T-helper 17 cell (primary cell): Measurements from ENCODE around the gene EXOC6B. TPM values are rescaled to one million over a fixed set of nuclear protein-coding genes. Genes with fewer than 3 reads are reported as not detected.
"Not testable (repeated sequence)": the region's sequence is repeated elsewhere in the genome, so short reads cannot be mapped to it uniquely, and the experiment has no call there.

ENCODE experiments used
- ATAC-seq: fragments of 150-1000 bp; cut with Tn5 transposase; 2 replicates; pipeline ENCODE4 v1.10.0; 2021; ENCODE audit warnings: mild to moderate bottlenecking, moderate library complexity
- DNase-seq, 3 donors: peaks; one replicate each; pipeline versions ENCODE4 v3.0.0 to v3.0.0-alpha.2; 2020 to 2021
- H3K9me3 ChIP-seq: one replicate; pipeline ENCODE4 v1.7.0; 2013; ENCODE audit warnings: low read length, mild to moderate bottlenecking; ENCODE audit not compliant: control insufficient read depth, poor library complexity, severe bottlenecking
- H3K27ac Mint-ChIP-seq: one replicate; pipeline ENCODE4 v1.8.0; 2022; ENCODE audit warnings: mild to moderate bottlenecking, moderate library complexity, mixed read lengths
- H3K27me3 Mint-ChIP-seq: one replicate; pipeline ENCODE4 v1.8.0; 2022; ENCODE audit warnings: mixed read lengths
- H3K36me3 Mint-ChIP-seq: one replicate; pipeline ENCODE4 v1.8.0; 2022; ENCODE audit warnings: low read depth, mixed read lengths
- H3K4me1 Mint-ChIP-seq: one replicate; pipeline ENCODE4 v1.8.0; 2022; ENCODE audit warnings: mild to moderate bottlenecking, mixed read lengths
- H3K4me3 Mint-ChIP-seq: one replicate; pipeline ENCODE4 v1.8.0; 2022; ENCODE audit warnings: mild to moderate bottlenecking, moderate library complexity, mixed read lengths
- total RNA-seq, 4 donors: library from RNA in 2 of 4; stranded (reverse) in 2 of 4; gene quantifications; one replicate each; pipeline ENCODE4 v1.2.3 and lab custom pipeline; 2022 to 2026

EXOC6B gene
- total RNA-seq, 2 donors from 2014 or later, result 14.6 to 17.3 TPM

DNA sequence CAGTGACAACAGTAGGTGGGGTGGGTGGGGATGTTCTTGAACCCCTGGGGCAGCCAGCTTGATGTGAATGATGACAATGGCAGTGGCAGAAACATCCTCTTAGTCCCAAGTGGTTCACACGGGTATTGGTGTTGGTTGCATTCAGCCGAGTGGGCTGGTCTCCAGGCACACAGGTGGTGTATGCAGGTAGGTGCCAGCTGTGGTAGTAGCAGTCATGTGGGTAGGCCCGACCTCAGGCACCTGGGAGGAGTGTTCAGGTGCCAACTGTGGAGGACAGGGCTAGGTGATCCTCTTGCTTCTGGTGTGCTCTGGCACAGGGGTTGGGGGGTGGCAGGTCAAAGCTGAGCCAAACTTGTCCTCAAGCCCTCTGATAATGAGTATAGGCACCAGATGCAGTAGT, 350.6 kb downstream of the EXOC6B start:
- DNase-seq, result no peak
- H3K36me3 Mint-ChIP-seq, result no peaks in the 10 kb centered on the region
- ATAC-seq, result no peak
- H3K9me3 ChIP-seq, result peaks cover 6% of the 10 kb centered on the region
- no peak overlapping the region for H3K4me3 Mint-ChIP-seq
- no peak overlapping the region for H3K27ac Mint-ChIP-seq
- H3K27me3 Mint-ChIP-seq, result no peaks in the 10 kb centered on the region
- no peaks in the 10 kb centered on the region for H3K4me1 Mint-ChIP-seq

DNA sequence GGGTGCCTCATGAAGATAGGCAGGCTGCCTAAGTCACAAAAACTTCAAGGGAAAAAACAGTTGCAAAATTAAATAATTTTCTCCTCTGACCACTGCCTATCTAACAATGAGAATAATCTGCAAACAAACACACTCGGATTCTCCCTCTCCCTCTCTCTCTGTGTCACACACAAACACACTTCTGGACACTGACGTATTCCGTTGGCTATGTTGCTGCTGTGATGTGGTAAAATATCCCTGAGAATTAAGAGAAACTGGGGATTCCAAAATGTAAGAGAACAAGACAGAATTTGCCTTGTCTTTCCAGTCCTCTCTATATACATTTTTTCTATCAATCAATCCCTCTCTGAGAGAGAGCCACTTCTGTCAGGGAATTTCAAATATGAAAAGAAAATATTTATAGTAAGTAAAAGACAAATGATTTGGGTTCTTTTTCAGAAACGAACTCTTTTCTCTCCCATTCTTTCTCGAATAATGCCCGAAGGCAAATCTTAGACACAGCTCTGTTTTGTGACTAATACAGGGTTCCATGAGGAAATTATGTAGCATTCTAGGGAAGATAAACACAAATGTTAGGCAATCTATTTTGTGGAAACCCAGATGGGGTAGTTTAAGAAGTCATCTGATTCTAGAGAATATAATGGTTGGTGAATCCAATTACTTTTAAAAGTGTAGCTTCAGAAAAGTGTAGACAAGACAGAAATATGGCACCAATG, 367.9 kb downstream of the EXOC6B start:
- no peak overlapping the region for H3K27ac Mint-ChIP-seq
- H3K27me3 Mint-ChIP-seq, result no peaks in the 10 kb centered on the region
- no peak for DNase-seq
- ATAC-seq, result no peak
- peaks cover 1% of the 10 kb centered on the region for H3K9me3 ChIP-seq
- H3K36me3 Mint-ChIP-seq, result peaks cover 4% of the 10 kb centered on the region
- no peak overlapping the region for H3K4me3 Mint-ChIP-seq
- no peaks in the 10 kb centered on the region for H3K4me1 Mint-ChIP-seq

DNA sequence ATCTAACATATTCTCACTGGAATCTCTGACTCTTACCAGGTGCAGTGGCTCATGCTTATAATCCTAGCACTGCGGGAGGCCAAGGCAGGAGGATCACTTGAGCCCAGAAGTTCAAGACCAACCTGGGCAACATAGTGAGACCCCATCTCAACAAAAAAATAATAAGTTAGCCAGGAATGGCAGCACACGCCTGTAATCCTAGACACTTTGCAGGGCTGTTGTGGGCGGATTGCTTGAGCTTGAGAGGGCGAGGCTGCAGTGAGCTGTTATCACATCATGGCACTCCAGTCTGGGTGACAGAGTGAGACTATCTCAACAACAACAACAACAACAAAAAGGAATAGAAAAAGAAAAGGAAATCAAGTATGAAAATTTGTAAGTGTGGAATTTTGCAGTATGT, 371.6 kb downstream of the EXOC6B start:
- ATAC-seq, result no peak
- H3K4me1 Mint-ChIP-seq, result no peaks in the 10 kb centered on the region
- peaks cover 4% of the 10 kb centered on the region for H3K36me3 Mint-ChIP-seq
- no peak for DNase-seq
- no peak overlapping the region for H3K27ac Mint-ChIP-seq
- H3K27me3 Mint-ChIP-seq, result no peaks in the 10 kb centered on the region
- H3K4me3 Mint-ChIP-seq, result no peak overlapping the region
- no peaks in the 10 kb centered on the region for H3K9me3 ChIP-seq

DNA sequence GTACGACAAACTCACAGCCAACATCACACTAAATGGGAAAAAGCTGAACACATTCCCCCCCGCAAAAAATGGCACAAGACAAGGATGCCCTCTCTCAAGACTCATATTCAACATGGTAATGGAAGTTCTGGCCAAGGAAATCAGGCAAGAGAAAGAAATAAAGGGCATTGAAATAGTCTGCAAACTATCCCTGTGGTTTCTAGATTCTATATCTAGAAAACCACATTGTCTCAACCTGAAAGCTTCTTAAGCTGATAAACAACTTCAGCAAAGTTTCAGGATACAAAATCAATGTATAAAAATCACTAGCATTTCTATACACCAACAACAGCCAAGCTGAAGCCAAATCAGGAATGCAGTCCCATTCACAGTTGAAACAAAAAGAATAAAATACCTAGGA, 383.6 kb downstream of the EXOC6B start:
- Mint-ChIP-seq H3K4me1 (no peaks in the 10 kb centered on the region), H3K27ac (no peak overlapping the region), H3K36me3 (no peaks in the 10 kb centered on the region), H3K4me3 (no peak overlapping the region), H3K27me3 (no peaks in the 10 kb centered on the region)
- DNase-seq, result no peak
- no peak for ATAC-seq
- H3K9me3 ChIP-seq, result no peaks in the 10 kb centered on the region

DNA sequence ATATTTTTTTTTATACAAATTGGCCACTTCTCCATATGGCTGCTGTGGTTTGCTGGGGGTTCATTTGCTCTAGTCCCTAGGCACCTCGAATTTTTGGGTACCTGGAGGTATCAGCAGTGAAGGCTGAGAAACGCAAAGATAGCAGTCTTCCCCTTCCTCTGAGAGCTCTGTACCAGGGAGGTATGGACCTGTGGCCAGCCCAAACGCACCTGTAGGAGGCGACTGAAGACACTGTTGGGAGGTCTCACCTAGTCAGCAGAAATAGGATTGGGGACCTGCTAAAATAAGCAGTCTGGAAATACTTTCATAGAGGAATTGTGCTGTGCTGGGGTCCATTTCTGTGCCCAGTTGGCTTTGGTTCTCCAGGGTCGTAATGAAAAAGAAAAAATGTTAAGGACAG, 385.9 kb downstream of the EXOC6B start:
- ATAC-seq (no peak), DNase-seq (no peak)
- no peak overlapping the region for H3K4me3 Mint-ChIP-seq
- no peaks in the 10 kb centered on the region for H3K4me1 Mint-ChIP-seq
- no peaks in the 10 kb centered on the region for H3K27me3 Mint-ChIP-seq
- no peak overlapping the region for H3K27ac Mint-ChIP-seq
- H3K36me3 Mint-ChIP-seq, result no peaks in the 10 kb centered on the region
- no peaks in the 10 kb centered on the region for H3K9me3 ChIP-seq

DNA sequence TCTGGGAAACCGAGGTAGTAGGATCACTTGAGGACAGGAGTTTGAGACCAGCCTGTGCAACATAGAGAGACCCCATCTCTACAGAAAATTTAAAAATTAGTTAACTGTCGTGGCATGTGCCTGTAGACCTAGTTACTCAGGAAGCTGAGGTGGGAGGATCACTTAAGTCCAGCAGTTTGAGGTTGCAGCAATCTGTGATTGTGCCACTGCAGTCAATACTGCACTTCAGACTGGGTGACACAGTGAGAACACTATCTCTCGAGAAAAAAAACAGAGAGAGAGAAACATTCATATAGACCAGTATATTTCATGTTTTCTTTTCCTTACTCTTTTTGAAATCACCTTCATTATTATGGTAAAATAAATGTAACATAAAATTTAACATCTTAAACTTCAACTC, 387.5 kb downstream of the EXOC6B start:
- DNase-seq, result no peak
- Mint-ChIP-seq H3K27me3 (no peaks in the 10 kb centered on the region), H3K4me3 (no peak overlapping the region), H3K27ac (no peak overlapping the region), H3K36me3 (no peaks in the 10 kb centered on the region), H3K4me1 (no peaks in the 10 kb centered on the region)
- H3K9me3 ChIP-seq, result no peaks in the 10 kb centered on the region
- no peak for ATAC-seq

DNA sequence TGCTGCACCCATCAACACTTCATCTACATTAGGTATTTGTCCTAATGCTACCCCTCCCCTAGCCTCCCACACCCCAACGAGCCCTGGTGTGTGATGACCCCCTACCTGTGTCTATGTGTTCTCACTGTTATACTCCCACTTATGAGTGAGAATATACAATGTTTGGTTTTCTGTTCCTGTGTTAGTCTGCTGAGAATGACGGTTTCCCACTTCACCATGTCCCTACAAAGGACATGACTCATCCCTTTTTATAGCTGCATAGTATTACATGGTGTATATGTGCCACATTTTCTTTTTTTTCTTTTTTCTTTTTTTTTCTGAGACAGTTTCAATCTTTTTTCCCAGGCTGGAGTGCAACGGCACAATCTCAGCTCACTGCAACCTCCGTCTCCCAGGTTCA, 394.1 kb downstream of the EXOC6B start:
- H3K4me1 Mint-ChIP-seq, result no peaks in the 10 kb centered on the region

DNA sequence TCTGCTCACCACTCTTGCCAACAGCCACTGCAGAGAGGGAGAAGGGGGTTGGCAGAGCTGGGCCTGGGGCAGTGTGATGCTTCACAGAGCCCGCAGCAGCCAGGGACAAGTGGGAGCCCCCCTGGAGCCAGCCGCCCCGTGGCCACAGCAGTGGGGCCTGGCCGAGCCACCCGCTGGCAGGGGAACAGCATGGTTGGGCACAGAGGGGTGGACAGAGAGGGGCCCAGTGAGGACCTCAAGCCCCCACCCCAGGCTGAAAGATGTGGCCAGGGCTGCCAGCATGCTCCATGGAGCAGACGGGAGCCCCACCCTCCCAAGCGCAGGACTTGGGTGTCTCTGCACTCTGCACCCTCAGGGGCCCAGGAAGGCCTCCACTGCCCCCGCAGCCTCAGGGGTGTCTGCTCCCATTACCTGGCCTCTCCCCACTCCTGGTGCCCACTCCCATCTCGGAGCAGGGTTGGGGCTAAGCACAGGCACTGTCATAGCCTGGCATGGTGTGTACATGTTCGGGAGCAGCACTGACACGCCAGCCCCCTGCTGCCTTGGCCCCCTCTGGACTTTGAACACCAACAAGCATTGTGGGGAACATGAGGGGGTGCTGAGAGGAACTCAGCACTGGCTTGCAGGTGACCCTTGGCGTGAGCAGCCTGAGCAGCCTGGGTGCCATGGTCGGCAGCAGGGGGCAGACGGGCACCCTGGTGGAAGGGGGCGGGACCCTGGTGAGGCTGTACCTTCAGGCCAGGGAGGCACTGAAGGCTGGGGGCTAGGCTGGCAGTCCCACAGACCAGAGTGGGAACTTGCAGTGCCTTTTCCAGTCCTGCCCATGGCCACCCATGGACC, 398.6 kb downstream of the EXOC6B start:
- no peaks in the 10 kb centered on the region for H3K36me3 Mint-ChIP-seq
- ATAC-seq (no peak), DNase-seq (no peak)
- H3K9me3 ChIP-seq, result no peaks in the 10 kb centered on the region
- no peak overlapping the region for H3K4me3 Mint-ChIP-seq
- no peak overlapping the region for H3K27ac Mint-ChIP-seq
- H3K27me3 Mint-ChIP-seq, result no peaks in the 10 kb centered on the region
- H3K4me1 Mint-ChIP-seq, result no peaks in the 10 kb centered on the region

More for the DNA sequence above, 394.1 kb downstream of the EXOC6B start:
- no peak overlapping the region for H3K4me3 Mint-ChIP-seq
- ATAC-seq, result no peak
- no peak overlapping the region for H3K27ac Mint-ChIP-seq
- no peaks in the 10 kb centered on the region for H3K36me3 Mint-ChIP-seq
- no peaks in the 10 kb centered on the region for H3K9me3 ChIP-seq
- no peak for DNase-seq
- no peaks in the 10 kb centered on the region for H3K27me3 Mint-ChIP-seq

DNA sequence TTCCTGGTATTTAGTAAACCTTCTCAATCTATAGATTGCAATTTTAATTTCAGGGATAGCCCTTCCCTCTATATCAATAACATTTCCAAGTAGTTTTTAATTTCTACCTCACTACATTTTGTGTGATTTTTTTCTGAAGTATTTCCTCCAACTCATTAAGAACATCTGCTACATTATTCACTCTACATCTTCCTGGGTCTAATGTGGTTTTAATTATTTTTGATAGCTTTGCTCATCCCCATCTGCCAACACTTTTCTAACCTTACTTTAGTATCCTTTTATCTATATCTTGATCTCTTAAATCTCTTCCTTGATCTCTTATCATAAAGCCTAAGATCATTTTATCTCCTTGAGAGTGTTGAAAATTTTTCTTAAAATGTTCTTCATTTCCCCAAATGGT, 399.8 kb downstream of the EXOC6B start:
- ATAC-seq, result no peak
- H3K27me3 Mint-ChIP-seq, result no peaks in the 10 kb centered on the region
- H3K27ac Mint-ChIP-seq, result no peak overlapping the region
- no peaks in the 10 kb centered on the region for H3K36me3 Mint-ChIP-seq
- no peak overlapping the region for H3K4me3 Mint-ChIP-seq
- no peak for DNase-seq
- no peaks in the 10 kb centered on the region for H3K9me3 ChIP-seq
- no peaks in the 10 kb centered on the region for H3K4me1 Mint-ChIP-seq

DNA sequence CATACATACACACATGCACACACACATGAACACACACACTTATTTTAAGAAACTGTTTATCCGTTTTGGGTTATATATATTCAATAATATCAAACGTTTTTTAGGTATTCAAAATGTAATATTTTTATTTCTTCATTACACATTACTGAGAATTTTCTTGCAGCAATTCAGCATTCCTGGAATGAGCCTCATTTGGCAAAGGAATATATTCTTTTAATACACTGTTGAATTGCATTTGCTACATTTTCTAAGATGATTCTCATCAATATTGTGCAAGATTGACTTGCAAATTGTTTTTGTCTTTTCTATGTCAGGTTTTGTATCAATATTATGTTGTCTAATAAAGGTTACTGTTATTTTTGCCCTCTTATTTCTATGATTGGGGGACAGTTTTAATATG, 402.1 kb downstream of the EXOC6B start:
- Mint-ChIP-seq H3K27ac (no peak overlapping the region), H3K27me3 (no peaks in the 10 kb centered on the region), H3K4me1 (no peaks in the 10 kb centered on the region), H3K36me3 (no peaks in the 10 kb centered on the region), H3K4me3 (no peak overlapping the region)
- H3K9me3 ChIP-seq, result no peaks in the 10 kb centered on the region
- ATAC-seq (no peak), DNase-seq (no peak)

DNA sequence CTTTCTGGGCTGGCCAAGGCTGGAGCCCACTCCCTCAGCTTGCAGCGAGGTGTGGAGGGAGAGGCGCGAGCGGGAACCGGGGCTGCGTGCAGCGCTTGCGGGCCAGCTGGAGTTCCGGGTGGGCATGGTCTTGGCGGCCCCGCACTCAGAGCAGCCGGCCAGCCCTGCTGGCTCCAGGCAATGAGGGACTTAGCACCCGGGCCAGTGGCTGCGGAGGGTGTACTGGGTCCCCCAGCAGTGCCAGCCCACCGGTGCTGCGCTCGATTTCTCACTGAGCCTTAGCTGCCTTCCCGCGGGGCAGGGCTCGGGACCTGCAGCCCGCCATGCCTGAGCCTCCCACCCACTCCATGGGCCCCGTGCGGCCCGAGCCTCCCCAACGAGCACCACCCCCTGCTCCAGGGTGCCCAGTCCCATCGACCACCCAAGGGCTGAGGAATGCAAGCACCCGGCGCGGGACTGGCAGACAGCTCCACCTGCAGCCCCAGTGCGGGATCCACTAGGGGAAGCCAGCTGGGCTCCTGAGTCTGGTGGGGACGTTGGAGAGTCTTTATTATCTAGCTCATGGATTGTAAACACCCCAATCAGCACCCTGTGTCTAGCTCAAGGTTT, 404.0 kb downstream of the EXOC6B start:
- not testable (repeated sequence) for DNase-seq, ATAC-seq, H3K27ac Mint-ChIP-seq, H3K9me3 ChIP-seq, H3K36me3 Mint-ChIP-seq, H3K4me1 Mint-ChIP-seq, H3K4me3 Mint-ChIP-seq, H3K27me3 Mint-ChIP-seq

DNA sequence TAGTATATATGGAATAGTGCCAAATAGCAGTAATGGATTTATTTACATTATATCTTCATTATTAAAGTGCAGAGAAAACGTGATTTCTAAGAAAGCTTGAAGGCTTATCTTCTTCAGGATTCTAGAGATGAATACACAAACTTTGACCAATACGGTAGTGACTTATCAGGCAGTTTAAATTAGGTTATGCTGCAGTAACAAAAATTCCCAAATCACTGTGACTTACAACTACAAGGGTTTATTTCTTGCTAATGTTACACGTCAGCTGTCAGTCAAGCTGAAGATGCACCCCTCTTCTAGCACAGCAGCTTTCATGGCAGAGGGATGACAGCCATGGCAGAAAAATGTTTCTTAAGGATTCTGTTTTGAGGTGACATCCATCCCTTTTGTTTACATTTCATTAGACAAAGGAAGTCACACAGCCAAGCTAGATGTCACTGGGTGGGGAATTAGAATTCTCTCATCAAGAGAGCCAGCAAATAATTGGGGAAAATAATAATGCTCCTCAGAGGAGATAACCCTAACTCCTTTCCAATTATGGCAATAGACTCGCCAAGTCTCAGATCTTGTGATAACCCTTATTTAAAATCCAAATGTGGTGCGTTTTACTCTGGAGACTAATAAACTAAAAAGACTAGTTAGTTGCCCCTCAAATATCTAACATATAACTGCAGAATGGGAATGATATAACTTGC, 409.9 kb downstream of the EXOC6B start:
- ATAC-seq (no peak), DNase-seq (no peak)
- no peaks in the 10 kb centered on the region for H3K9me3 ChIP-seq
- Mint-ChIP-seq H3K27me3 (no peaks in the 10 kb centered on the region), H3K4me1 (no peaks in the 10 kb centered on the region), H3K36me3 (no peaks in the 10 kb centered on the region), H3K4me3 (no peak overlapping the region), H3K27ac (no peak overlapping the region)

DNA sequence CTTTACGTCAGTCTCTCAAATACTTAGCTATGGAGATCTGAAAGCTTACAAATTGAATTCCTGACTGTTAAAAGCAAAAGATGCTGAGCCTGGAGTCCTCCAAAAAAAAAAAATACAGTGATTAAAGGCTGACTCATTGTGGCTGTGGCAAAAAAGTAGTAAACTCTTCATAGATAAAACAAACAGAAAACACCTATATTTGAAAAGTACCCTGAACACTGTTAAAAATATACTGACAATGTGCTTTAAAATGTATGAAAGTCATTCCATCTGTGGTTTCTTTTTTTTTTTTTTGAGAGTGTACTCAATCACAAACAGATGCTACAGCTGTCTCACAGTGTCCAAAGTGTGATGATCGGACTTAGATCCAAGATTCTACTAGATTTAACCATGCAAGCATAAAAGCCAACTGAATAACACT, 410.6 kb downstream of the EXOC6B start:
- no peak for ATAC-seq
- Mint-ChIP-seq H3K36me3 (no peaks in the 10 kb centered on the region), H3K4me3 (no peak overlapping the region), H3K4me1 (no peaks in the 10 kb centered on the region), H3K27me3 (no peaks in the 10 kb centered on the region), H3K27ac (no peak overlapping the region)
- DNase-seq, result no peak
- H3K9me3 ChIP-seq, result no peaks in the 10 kb centered on the region
